ENCODE data around the gene PCBP3.

- TF ChIP-seq POLR2AphosphoS5 (IDR thresholded peaks at IDR 0.05; ENCODE audit: low read depth) (no peak), REST (IDR thresholded peaks at IDR 0.05; ENCODE audit: insufficient replicate concordance, low read depth) (no peak), GABPA (IDR thresholded peaks at IDR 0.05; ENCODE audit: low read depth) (no peak), SPI1 (IDR thresholded peaks at IDR 0.05; ENCODE audit: borderline replicate concordance, low read depth) (no peak)
- TF ChIP-seq, protein P1, sequence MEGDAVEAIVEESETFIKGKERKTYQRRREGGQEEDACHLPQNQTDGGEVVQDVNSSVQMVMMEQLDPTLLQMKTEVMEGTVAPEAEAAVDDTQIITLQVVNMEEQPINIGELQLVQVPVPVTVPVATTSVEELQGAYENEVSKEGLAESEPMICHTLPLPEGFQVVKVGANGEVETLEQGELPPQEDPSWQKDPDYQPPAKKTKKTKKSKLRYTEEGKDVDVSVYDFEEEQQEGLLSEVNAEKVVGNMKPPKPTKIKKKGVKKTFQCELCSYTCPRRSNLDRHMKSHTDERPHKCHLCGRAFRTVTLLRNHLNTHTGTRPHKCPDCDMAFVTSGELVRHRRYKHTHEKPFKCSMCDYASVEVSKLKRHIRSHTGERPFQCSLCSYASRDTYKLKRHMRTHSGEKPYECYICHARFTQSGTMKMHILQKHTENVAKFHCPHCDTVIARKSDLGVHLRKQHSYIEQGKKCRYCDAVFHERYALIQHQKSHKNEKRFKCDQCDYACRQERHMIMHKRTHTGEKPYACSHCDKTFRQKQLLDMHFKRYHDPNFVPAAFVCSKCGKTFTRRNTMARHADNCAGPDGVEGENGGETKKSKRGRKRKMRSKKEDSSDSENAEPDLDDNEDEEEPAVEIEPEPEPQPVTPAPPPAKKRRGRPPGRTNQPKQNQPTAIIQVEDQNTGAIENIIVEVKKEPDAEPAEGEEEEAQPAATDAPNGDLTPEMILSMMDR (IDR thresholded peaks at IDR 0.05; ENCODE audit: insufficient read depth, low read length), result no peak
These were observed 215.7 kb downstream of the PCBP3 start for GRCh38 chr21:45859041-45859761.
